HL-60 (cell line): ENCODE data around the gene ESRRA.

Source experiments
- CTCF ChIP-seq: IDR thresholded peaks from one replicate; pipeline ENCODE4 v1.5.1; 2011; ENCODE audit warnings: low read length, control low read depth, inconsistent platforms; ENCODE audit not compliant: insufficient read depth
- POLR2AphosphoS5 ChIP-seq: IDR thresholded peaks from 2 replicates; pipeline ENCODE4 v1.6.1; 2012; ENCODE audit warnings: low read depth
- REST ChIP-seq: IDR thresholded peaks from 2 replicates; pipeline ENCODE4 v1.6.1; 2012; ENCODE audit warnings: low read depth; ENCODE audit not compliant: insufficient replicate concordance

GRCh38 chr11:64264371-64264852 is 40.9 kb upstream of the ESRRA start:
- TF ChIP-seq CTCF: no peak
- no peak for TF ChIP-seq POLR2AphosphoS5
- no peak for TF ChIP-seq REST
